ENCODE measurements around the gene SYTL1. TPM values are rescaled to one million over a fixed set of nuclear protein-coding genes. Genes with fewer than 3 reads are reported as not detected.

Gene SYTL1
- total RNA-seq, 1 donor from 2014 or later = 48.5 TPM

GRCh38 chr1:27363766-27364695 lies 22.2 kb downstream of the SYTL1 start:
- no peak for DNase-seq (ENCODE audit: low spot score)

DNA sequence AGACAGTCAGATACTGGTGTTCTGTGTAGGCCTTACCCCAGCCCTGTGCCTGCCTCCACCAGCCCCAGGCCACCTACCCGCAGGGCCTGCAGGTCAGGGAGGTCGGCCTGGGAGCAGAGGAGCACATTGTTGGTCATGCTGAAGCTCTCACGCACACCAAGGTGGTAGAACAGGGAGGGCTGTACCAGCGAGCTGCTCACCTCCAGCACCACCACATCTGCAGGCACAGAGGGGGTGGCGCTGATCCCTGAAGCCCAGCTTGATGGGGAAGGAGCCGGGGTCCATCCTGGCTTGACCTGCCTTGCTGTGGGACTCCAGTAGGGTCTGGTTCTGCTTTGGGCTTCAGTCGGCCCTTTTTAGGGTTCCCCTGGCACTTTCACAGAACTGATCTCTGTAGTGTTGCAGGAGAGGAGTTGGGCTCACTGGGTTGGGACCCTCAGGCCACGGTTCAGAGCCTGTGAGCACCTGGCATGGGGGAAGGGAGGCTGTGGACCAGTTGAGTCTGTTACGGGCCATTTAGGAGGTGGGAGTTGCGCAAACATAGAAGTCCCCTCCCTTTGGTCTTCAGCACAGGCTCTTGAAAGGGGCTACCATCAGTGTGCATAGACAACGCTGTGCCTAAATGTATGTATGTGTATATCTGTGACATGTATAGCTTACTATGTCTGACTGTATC lies 23.0 kb downstream of the SYTL1 start:
- no peak for DNase-seq (ENCODE audit: low spot score)

DNA sequence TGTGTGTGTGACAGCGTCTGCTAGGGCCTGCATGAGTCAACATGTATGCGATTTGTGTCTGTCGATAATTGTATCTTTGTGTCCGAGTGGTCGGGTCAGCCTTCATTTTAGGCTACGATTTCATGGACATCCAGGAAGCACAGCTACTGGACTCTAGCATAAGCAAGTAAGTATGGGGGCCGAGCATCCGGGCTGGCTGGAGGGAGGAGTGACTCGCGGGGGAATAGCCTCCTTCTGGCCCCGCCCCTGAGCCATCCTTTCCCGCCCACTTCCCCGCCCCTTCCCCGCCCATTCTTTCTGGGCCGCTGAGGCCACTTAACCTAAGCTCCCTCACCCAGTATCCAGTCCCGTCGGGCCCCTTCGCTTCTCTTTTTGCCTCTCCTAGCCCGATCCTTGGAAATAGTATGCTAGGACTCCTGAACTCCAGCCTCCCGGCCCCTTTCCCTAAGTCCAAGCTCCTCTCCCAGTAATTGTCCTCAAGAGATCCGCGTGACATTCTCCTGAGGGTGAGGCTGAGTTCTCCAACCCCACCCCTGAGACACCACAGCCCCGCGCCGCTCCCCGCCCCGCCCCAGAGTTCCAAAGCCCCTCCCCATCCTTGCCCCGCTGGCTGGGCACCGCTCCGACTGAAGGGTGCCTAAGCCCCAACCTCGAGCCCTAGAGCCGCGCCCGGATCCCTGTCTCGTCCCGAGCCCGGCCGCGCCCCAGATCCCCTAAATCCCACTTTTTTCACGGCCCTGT lies 23.7 kb downstream of the SYTL1 start:
- peak; percentile 87 for DNase-seq (ENCODE audit: low spot score)

DNA sequence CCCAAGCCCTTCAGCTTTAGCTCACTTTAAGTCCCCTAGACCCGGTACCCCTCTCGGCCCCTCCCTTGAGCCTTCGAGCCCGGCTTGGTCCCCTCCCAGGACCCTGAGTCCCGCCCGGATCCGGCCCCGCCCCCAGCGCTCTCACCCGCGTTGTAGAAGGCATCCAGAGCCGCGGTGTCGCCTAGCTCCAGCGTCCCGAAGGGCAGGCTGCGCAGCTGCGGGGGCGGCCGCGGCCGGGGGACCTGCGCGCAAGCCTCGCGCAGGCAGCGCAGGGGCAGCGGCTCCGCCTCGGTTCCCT lies 24.2 kb downstream of the SYTL1 start:
- DNase-seq (ENCODE audit: low spot score) = peak; percentile 74

DNA sequence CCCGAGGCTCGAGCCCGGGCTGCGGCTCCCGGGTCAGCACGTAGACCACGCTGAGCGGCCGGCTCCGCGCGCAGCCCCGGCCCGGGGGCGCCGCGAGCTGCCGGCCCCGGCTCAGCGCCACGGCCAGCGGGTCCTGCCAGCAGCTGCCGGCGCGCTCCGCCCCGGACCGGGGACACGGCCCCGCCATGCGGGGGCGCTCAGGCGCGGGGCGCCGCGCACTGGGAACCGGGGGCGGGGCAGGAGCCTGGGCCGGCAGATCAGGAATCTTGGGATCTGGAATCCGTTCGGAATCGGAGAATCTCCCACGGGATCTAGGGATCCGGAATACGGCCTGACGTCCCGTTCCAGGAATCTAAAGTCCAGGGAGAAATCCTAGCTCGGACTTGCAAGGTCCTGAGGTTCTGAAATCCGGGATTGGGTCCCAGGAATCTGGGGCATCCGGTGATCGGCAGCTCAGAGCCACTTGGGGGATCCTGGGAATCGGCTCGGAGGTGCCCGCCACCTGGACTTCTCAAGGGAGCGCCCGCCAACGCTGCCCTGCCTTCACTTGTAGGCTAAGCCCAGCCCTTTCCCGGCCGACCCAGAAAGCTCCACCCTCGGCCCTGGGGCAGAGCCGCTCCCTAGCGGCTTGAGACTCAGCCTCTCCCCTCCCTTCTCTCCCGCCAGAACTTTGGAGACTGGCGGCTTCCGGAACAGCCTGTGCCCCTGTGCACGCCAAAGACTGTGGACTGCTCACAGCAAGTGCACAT lies 24.8 kb downstream of the SYTL1 start, which contains the start of gene MAP3K6:
Gene MAP3K6, minus strand, starts transcription at position 551 of the 749 bp plus-strand sequence. Its CDS starts 364 bp downstream, at position 187.
- peak; percentile 75 for DNase-seq (ENCODE audit: low spot score)

GRCh38 chr1:27367160-27367650 lies 25.4 kb downstream of the SYTL1 start:
- no peak for DNase-seq (ENCODE audit: low spot score)

GRCh38 chr1:27368869-27369582 lies 27.2 kb downstream of the SYTL1 start:
- DNase-seq (ENCODE audit: low spot score) = no peak

DNA sequence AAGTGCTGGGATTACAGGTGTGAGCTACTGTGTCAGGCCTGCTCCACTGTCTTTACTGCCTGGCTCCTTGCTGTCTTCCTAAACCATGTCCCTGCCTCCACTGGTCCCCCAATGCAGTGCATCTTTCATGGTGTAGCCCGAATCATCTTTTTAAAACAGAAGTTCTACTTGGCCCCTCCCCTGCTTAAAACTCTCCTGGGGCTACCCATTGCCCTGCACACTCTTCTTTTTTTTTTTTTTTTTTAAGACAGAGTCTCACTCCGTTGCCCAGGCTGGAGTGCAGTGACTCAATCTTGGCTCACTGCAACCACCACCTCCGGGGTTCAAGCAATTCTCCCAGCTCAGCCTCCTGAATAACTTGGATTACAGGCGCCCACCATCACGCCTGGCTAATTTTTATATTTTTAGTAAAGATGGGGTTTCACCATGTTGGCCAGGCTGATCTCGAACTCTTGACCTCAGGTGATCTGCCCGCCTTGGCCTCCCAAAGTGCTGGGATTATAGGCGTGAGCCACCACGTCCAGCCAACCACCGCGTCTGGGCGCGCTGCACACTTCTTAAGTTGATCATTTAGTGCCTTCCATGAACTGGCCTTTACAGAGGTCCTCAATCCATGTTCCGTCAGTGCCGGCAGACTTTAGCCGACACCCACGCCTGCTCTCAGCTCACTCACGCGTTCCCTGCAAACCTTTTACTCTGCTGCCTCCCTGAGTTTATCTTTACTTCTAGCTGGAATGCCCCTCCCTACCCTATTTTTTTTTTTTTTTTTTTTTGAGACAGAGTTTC lies 30.4 kb downstream of the SYTL1 start:
- no peak for DNase-seq (ENCODE audit: low spot score)

GRCh38 chr1:27372808-27373690 lies 31.2 kb downstream of the SYTL1 start:
- no peak for DNase-seq (ENCODE audit: low spot score)

DNA sequence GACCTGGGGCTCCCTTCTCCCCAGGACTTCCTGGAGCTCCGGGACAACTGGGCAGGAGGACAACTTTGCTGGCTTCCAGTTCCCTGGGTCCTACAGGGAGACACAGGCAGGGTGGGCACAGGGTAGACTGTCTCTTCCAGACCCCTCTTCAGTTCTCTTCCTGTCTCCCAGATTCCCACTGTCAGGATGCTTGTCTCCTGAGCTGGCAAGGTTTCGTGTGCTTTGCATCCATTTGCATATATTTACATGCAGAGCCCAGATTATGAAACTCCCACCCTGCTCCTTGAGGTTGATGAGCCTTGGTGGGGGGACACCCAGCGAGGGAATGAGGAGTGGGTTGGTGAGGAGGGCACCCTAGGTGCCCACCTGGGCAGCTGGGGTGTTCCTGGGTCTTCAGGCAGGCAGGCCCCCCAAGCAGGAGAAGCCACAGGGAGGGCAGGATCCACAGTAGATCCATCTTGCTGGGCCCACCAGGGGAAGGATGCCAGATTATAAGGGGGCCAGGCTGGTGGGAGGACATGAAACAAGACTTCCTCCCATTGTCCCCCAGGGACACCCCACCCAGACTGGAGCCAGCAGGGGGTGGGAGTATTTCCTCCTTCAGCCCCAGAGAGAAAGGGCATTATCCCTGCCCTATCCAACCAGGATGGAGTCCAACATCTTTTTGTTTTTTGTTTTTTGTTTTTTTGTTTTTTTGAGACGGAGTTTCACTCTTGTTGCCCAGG lies 32.7 kb downstream of the SYTL1 start, which contains the start of gene FCN3:
Gene FCN3, minus strand, starts transcription at position 463 of the 725 bp plus-strand sequence. Its CDS starts 6 bp downstream, at position 457.
- DNase-seq (ENCODE audit: low spot score) = no peak

- DNase-seq (ENCODE audit: low spot score) = no peak
These were observed 36.1 kb downstream of the SYTL1 start for GRCh38 chr1:27377760-27378495.

GRCh38 chr1:27379564-27380122 lies 37.8 kb downstream of the SYTL1 start:
- no peak for DNase-seq (ENCODE audit: low spot score)

GRCh38 chr1:27380224-27380623 lies 38.4 kb downstream of the SYTL1 start:
- DNase-seq (ENCODE audit: low spot score) = no peak

GRCh38 chr1:27380766-27381733 lies 39.2 kb downstream of the SYTL1 start:
- no peak for DNase-seq (ENCODE audit: low spot score)

GRCh38 chr1:27381969-27382762 lies 40.3 kb downstream of the SYTL1 start:
- DNase-seq (ENCODE audit: low spot score) = no peak

Data from mucosa of gallbladder (tissue), 1 donor.